ENCODE results near the gene MIER2. TPM values are rescaled to one million over a fixed set of nuclear protein-coding genes. Genes with fewer than 3 reads are reported as not detected.
"Not testable (repeated sequence)": the region's sequence is repeated elsewhere in the genome, so short reads cannot be mapped to it uniquely, and the experiment has no call there.

MIER2 gene
- total RNA-seq, 1 donor from 2014 or later, result 44.5 TPM

DNA sequence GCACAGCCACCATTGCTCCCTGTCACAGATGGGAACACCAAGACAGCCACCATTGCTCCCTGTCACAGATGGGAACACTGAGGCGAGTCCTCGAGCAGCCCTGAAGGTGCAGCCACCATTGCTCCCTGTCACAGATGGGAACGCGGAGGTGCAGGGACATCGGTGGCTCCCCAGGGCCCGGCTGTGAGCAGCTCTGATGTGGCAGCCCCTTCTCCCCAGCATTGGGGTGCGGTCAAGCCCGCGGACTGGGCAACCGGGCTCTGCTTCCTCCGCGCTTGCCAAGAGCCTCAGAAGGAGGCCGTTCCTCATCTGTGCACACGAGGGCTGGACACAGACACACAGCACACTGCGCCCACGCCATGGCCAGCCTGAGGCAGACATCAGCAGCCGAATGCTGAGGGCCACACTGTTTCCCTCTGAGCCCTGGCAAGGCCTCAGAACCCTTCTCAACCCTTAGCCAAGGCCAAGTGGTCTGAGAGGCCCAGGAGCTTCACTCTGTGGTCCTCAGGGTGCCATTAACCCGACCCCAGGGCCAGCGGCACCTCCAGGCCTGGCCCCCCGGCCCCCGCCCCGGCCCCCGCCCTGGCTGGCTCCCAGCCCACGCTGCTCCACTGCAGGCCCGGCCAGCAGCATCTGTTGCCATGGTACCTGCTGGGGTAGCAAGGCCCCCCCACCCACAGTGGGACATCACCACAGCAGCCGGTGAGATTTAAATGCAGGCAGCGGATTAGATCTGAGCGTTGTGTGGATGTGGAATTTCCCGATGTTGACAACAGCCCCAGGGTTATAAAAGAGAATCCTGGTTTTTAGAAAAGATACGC lies 46.0 kb upstream of the MIER2 start:
- H3K36me3 Mint-ChIP-seq (ENCODE audit: low read depth), result no peaks in the 10 kb centered on the region
- H3K27ac Mint-ChIP-seq (ENCODE audit: unreplicated experiment), result no peak overlapping the region
- no peaks in the 10 kb centered on the region for H3K4me1 Mint-ChIP-seq (ENCODE audit: low read depth)
- TF ChIP-seq, protein P1, sequence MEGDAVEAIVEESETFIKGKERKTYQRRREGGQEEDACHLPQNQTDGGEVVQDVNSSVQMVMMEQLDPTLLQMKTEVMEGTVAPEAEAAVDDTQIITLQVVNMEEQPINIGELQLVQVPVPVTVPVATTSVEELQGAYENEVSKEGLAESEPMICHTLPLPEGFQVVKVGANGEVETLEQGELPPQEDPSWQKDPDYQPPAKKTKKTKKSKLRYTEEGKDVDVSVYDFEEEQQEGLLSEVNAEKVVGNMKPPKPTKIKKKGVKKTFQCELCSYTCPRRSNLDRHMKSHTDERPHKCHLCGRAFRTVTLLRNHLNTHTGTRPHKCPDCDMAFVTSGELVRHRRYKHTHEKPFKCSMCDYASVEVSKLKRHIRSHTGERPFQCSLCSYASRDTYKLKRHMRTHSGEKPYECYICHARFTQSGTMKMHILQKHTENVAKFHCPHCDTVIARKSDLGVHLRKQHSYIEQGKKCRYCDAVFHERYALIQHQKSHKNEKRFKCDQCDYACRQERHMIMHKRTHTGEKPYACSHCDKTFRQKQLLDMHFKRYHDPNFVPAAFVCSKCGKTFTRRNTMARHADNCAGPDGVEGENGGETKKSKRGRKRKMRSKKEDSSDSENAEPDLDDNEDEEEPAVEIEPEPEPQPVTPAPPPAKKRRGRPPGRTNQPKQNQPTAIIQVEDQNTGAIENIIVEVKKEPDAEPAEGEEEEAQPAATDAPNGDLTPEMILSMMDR (IDR thresholded peaks at IDR 0.05), result no peak
- no peak overlapping the region for H3K4me3 Mint-ChIP-seq (ENCODE audit: unreplicated experiment)
- H3K27me3 Mint-ChIP-seq (ENCODE audit: low read depth), result peaks cover 10% of the 10 kb centered on the region
- peak; percentile 71 for DNase-seq (ENCODE audit: low spot score)
- H3K9me3 Mint-ChIP-seq (ENCODE audit: low read depth), result peaks cover 1% of the 10 kb centered on the region

- no peaks in the 10 kb centered on the region for H3K36me3 Mint-ChIP-seq (ENCODE audit: low read depth)
- H3K4me1 Mint-ChIP-seq (ENCODE audit: low read depth), result no peaks in the 10 kb centered on the region
These were observed 45.3 kb upstream of the MIER2 start for GRCh38 chr19:389935-390289.

GRCh38 chr19:389255-389934 lies 44.8 kb upstream of the MIER2 start:
- Mint-ChIP-seq H3K9me3 (ENCODE audit: low read depth) (no peaks in the 10 kb centered on the region), H3K36me3 (ENCODE audit: low read depth) (no peaks in the 10 kb centered on the region), H3K4me1 (ENCODE audit: low read depth) (no peaks in the 10 kb centered on the region), H3K27ac (ENCODE audit: unreplicated experiment) (no peak overlapping the region), H3K27me3 (ENCODE audit: low read depth) (peaks cover 13% of the 10 kb centered on the region), H3K4me3 (ENCODE audit: unreplicated experiment) (no peak overlapping the region)
- TF ChIP-seq, protein P1 (IDR thresholded peaks at IDR 0.05), result no peak
- peak; percentile 63 for DNase-seq (ENCODE audit: low spot score)

More at GRCh38 chr19:389935-390289, 45.3 kb upstream of the MIER2 start:
- peaks cover 10% of the 10 kb centered on the region for H3K27me3 Mint-ChIP-seq (ENCODE audit: low read depth)
- TF ChIP-seq, protein P1 (IDR thresholded peaks at IDR 0.05), result no peak
- no peak overlapping the region for H3K4me3 Mint-ChIP-seq (ENCODE audit: unreplicated experiment)
- no peak overlapping the region for H3K27ac Mint-ChIP-seq (ENCODE audit: unreplicated experiment)
- peak; percentile 67 for DNase-seq (ENCODE audit: low spot score)
- no peaks in the 10 kb centered on the region for H3K9me3 Mint-ChIP-seq (ENCODE audit: low read depth)

DNA sequence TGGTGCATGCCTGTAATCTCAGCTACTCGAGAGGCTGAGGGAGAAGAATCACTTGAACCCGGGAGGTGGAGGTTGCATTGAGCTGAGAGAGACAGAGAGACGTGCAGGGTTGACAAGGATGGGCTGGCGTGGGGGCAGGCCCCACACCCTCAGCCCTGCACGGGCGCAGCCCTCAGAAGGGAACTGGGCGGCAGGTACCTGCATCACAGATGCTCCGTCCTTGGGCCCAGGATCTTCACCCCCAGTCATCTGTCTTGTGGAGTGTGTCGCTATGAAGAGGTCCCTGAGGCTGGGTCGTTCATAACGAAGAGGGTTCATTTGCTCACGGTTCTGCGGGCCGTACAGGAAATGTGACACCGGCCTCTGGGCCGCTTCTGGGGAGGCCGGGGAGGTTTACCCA lies 44.1 kb upstream of the MIER2 start:
- H3K4me1 Mint-ChIP-seq (ENCODE audit: low read depth), result no peaks in the 10 kb centered on the region

GRCh38 chr19:387777-388176 lies 43.2 kb upstream of the MIER2 start:
- peak; percentile 63 for DNase-seq (ENCODE audit: low spot score)
- H3K27ac Mint-ChIP-seq (ENCODE audit: unreplicated experiment), result no peak overlapping the region
- no peaks in the 10 kb centered on the region for H3K9me3 Mint-ChIP-seq (ENCODE audit: low read depth)
- H3K36me3 Mint-ChIP-seq (ENCODE audit: low read depth), result no peaks in the 10 kb centered on the region
- peaks cover under 1% of the 10 kb centered on the region for H3K4me1 Mint-ChIP-seq (ENCODE audit: low read depth)
- TF ChIP-seq, protein P1 (IDR thresholded peaks at IDR 0.05), result no peak
- peaks cover 22% of the 10 kb centered on the region for H3K27me3 Mint-ChIP-seq (ENCODE audit: low read depth)
- H3K4me3 Mint-ChIP-seq (ENCODE audit: unreplicated experiment), result no peak overlapping the region

More for the DNA sequence above, 44.1 kb upstream of the MIER2 start:
- no peaks in the 10 kb centered on the region for H3K36me3 Mint-ChIP-seq (ENCODE audit: low read depth)
- H3K9me3 Mint-ChIP-seq (ENCODE audit: low read depth), result no peaks in the 10 kb centered on the region
- H3K27me3 Mint-ChIP-seq (ENCODE audit: low read depth), result peaks cover 17% of the 10 kb centered on the region
- H3K27ac Mint-ChIP-seq (ENCODE audit: unreplicated experiment), result no peak overlapping the region
- TF ChIP-seq, protein P1 (IDR thresholded peaks at IDR 0.05), result no peak
- no peak overlapping the region for H3K4me3 Mint-ChIP-seq (ENCODE audit: unreplicated experiment)
- peak; percentile 62 for DNase-seq (ENCODE audit: low spot score)

DNA sequence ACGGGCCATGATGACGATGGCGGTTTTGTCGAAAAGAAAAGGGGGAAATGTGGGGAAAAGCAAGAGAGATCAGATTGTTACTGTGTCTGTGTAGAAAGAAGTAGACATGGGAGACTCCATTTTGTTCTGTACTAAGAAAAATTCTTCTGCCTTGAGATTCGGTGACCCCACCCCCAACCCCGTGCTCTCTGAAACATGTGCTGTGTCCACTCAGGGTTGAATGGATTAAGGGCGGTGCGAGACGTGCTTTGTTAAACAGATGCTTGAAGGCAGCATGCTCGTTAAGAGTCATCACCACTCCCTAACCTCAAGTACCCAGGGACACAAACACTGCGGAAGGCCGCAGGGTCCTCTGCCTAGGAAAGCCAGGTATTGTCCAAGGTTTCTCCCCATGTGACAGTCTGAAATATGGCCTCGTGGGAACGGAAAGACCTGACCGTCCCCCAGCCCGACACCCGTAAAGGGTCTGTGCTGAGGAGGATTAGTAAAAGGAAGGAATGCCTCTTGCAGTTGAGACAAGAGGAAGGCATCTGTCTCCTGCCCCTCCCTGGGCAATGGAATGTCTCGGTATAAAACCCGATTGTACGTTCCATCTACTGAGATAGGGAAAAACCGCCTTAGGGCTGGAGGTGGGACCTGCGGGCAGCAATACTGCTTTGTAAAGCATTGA lies 42.2 kb upstream of the MIER2 start:
- not testable (repeated sequence) for H3K4me1 Mint-ChIP-seq (ENCODE audit: low read depth); H3K9me3 Mint-ChIP-seq (ENCODE audit: low read depth); DNase-seq (ENCODE audit: low spot score); H3K4me3 Mint-ChIP-seq (ENCODE audit: unreplicated experiment); H3K36me3 Mint-ChIP-seq (ENCODE audit: low read depth); H3K27ac Mint-ChIP-seq (ENCODE audit: unreplicated experiment)
- H3K27me3 Mint-ChIP-seq (ENCODE audit: low read depth), result peaks cover 25% of the 10 kb centered on the region

Data from chondrocyte (in vitro differentiated cells).